GM19463 (cell line): ENCODE results near the gene ATP10A.

Experiments
- ATAC-seq: cut with Tn5 transposase; IDR thresholded peaks from one replicate; pipeline ENCODE4 v1.9.1; 2021; ENCODE audit warnings: mild to moderate bottlenecking, moderate library complexity; ENCODE audit not compliant: unreplicated experiment

Gene ATP10A

GRCh38 chr15:25711164-25711563 lies 152.0 kb downstream of the ATP10A start:
- no peak for ATAC-seq

- ATAC-seq, result peak; percentile 48
These were observed 152.9 kb downstream of the ATP10A start for GRCh38 chr15:25710184-25710583.

- ATAC-seq, result no peak
These were observed 153.5 kb downstream of the ATP10A start for GRCh38 chr15:25709437-25710159.

GRCh38 chr15:25708391-25708790 lies 154.7 kb downstream of the ATP10A start:
- no peak for ATAC-seq

- ATAC-seq, result no peak
These were observed 155.3 kb downstream of the ATP10A start for GRCh38 chr15:25707656-25708365.

GRCh38 chr15:25706176-25706955 lies 156.8 kb downstream of the ATP10A start:
- no peak for ATAC-seq

GRCh38 chr15:25705433-25706115 lies 157.6 kb downstream of the ATP10A start:
- ATAC-seq, result no peak

- ATAC-seq, result no peak
These were observed 159.4 kb downstream of the ATP10A start for GRCh38 chr15:25703726-25704125.

- ATAC-seq, result no peak
These were observed 161.2 kb downstream of the ATP10A start for GRCh38 chr15:25701721-25702465.

- no peak for ATAC-seq
These were observed 162.2 kb downstream of the ATP10A start for GRCh38 chr15:25700916-25701315.

GRCh38 chr15:25697586-25697985 lies 165.5 kb downstream of the ATP10A start:
- ATAC-seq, result no peak

GRCh38 chr15:25695875-25696760 lies 167.0 kb downstream of the ATP10A start:
- ATAC-seq, result no peak

- ATAC-seq, result no peak
These were observed 168.3 kb downstream of the ATP10A start for GRCh38 chr15:25694823-25695312.

GRCh38 chr15:25694239-25694584 lies 168.9 kb downstream of the ATP10A start:
- no peak for ATAC-seq

GRCh38 chr15:25693321-25694238 lies 169.5 kb downstream of the ATP10A start:
- peak; percentile 60 for ATAC-seq

- ATAC-seq, result no peak
These were observed 171.3 kb downstream of the ATP10A start for GRCh38 chr15:25691544-25692430.
